ENCODE results near the gene GBP1.
"Not testable (repeated sequence)": the region's sequence is repeated elsewhere in the genome, so short reads cannot be mapped to it uniquely, and the experiment has no call there.

Gene GBP1, protein sequence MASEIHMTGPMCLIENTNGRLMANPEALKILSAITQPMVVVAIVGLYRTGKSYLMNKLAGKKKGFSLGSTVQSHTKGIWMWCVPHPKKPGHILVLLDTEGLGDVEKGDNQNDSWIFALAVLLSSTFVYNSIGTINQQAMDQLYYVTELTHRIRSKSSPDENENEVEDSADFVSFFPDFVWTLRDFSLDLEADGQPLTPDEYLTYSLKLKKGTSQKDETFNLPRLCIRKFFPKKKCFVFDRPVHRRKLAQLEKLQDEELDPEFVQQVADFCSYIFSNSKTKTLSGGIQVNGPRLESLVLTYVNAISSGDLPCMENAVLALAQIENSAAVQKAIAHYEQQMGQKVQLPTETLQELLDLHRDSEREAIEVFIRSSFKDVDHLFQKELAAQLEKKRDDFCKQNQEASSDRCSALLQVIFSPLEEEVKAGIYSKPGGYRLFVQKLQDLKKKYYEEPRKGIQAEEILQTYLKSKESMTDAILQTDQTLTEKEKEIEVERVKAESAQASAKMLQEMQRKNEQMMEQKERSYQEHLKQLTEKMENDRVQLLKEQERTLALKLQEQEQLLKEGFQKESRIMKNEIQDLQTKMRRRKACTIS
- 86.0 to 138 reads per million in 2 donors for total RNA-seq

DNA sequence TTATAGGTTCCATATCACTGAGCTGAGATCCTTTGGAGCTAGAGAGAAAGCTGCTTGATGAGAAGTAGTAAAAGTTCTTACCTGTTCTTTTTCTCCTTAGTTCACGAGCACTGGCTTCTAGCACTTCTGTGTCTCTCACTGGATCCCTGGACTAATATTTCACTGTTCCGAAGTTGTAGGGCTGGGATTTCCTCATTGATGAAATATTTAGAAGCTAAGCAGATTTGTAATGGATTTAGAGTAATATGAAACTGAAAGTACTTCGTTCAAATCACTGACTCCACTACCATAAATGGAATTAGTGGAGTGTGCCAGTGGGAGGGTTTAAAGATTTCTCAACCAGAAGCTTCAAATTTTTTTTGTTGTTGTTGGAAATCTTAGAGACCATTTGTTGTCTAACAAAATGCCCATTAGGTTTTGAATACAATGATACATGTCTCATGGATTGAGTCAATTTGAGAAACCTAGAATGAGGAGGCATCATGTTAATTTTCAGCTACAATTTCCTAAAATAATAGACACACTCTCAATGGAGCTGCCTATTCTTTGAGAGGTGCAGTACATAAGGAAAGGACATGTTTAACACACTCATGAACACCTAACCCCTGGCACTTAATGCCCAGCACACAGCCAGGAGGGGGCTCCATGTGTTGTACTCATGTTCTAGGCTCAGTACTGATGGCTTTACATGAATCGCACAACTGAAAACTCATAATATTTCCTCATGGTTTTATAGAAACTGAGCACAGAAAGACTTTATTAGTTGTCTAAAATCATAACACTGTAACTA, at the start of gene GBP1:
Gene GBP1 (minus strand): TSS at position 130 of the 790 bp plus-strand sequence. CDS start 1,974 bp downstream, outside the sequence.
- no peak for DNase-seq

DNA sequence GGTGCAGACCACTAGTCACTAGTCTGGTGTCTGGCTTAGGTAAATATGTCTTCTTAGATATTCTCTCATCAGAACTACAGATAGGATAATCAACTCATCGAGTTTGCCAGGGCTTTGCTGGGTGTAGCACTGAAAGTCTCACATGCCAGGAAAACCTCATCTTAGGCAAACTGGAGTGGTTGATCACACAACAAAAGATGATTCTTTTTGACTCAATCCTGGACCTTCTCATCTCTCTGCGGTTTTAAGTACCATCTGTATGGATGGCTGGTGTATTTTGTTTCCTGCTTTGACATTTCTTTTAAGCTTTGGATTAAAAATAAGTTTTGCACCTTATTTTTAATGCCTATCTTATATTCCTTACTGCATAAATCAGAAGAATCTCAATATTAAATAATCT, 49.7 kb upstream of the GBP1 start:
- DNase-seq = no peak

- DNase-seq = no peak
Measured at GRCh38 chr1:89112871-89113613, 48.0 kb upstream of the GBP1 start.

- no peak for DNase-seq
Measured at GRCh38 chr1:89104687-89105086, 39.7 kb upstream of the GBP1 start.

- DNase-seq = no peak
Measured at GRCh38 chr1:89104147-89104546, 39.1 kb upstream of the GBP1 start.

DNA sequence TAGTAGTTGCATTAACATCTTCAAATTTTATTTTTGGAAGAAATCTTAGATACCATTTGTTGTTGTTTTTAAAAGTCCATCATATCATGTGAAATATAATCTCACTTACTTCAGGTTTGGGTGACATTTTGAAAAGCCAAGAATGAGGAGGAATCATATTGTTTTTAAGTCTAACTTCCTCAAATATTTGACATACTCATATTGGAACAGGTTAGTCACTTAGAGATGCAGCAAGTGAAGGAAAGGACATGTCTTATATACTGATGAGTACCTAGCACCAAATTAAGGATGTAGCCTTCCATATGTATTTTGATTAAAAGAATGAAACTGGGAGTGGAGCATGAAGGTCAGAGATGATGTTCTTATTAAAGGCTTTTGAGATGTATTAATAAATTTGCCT, 37.0 kb upstream of the GBP1 start:
- DNase-seq = no peak

DNA sequence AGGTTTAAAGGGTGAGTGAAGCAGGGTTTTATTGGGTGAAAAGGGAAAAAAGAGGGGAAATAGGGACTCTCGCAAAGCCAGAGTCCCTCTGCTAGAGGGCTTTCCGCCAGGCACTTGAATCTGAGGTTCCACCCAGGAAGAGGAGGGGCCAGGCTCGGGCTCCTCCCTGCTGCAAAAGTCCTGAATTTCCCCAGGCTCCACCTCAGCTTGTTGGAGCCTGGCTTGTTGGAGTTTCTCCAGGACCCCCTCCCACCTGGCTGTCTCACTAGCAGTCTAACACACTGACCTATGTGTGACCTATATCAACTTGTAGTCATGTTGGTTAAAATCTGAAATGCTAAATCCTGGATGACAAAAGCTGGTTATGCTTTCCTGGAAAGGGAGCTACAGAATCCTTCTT, 35.4 kb upstream of the GBP1 start:
- no peak for DNase-seq

- DNase-seq = no peak
Measured at GRCh38 chr1:89098857-89099256, 33.8 kb upstream of the GBP1 start.

- no peak for DNase-seq
Measured at GRCh38 chr1:89095737-89096136, 30.7 kb upstream of the GBP1 start.

- DNase-seq = no peak
Measured at GRCh38 chr1:89089962-89090361, 25.0 kb upstream of the GBP1 start.

DNA sequence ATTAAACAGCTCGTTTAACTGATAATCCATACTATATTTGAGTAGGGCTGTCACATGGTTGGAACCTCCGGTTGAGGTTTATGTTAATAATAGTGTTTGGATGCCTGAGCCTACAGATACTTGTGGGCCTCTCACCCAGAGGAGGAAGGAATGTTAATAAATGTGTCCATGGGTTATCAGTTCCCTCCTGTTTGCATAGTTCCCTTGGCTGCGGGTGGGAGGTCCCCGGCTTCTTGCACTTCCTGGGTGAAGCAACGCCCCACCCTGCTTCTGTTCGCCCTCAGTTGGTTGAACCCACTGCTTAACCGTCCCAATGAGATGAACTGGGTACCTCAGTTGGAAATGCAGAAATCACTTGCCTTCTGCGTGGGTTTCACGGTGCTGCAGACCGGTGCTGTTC, 23.6 kb upstream of the GBP1 start:
- DNase-seq = no peak

GRCh38 chr1:89087241-89087640, 22.2 kb upstream of the GBP1 start:
- no peak for DNase-seq

DNA sequence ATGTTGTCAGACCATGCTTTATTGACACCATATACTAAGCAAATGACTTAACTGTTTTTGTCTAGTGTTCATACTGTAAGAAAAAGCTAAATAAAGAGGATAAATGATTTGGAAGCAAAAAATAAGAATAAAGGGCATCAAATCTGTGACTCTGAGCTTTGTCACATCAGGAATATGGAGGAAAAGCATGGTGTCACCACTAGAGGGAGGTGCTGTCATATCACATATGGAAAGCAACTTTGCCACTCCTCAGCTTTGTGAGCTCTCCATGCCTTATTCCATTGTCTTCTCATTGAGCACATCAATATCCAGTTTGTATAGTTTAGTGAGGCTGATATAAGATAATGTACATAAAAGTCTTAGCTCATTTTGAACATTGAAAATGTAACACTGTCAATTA, 20.8 kb upstream of the GBP1 start:
- no peak for DNase-seq

- DNase-seq = no peak
Measured at GRCh38 chr1:89081005-89081404, 16.0 kb upstream of the GBP1 start.

DNA sequence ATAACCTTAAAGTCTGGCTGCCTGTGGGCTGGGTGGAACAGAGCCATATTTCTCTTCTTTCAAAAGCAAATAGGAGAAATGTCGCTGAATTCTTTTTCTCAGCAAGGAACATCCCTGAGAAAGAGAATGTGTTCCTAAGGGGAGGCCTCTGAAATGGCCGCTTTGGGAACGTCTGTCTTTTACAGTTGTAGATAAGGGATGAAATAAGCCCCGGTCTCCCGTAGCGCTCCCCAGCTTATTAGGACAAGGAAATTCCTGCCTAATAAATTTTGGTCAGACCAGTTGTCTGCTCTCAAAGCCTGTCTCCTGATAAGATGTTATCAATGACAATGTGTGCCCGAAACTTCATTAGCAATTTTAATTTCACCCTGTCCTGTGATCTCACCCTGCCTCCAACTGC, 15.1 kb upstream of the GBP1 start:
- not testable (repeated sequence) for DNase-seq

- not testable (repeated sequence) for DNase-seq
Measured at GRCh38 chr1:89072466-89073065, 7.6 kb upstream of the GBP1 start.

- no peak for DNase-seq
Measured at GRCh38 chr1:89070509-89070908, 5.5 kb upstream of the GBP1 start.

DNA sequence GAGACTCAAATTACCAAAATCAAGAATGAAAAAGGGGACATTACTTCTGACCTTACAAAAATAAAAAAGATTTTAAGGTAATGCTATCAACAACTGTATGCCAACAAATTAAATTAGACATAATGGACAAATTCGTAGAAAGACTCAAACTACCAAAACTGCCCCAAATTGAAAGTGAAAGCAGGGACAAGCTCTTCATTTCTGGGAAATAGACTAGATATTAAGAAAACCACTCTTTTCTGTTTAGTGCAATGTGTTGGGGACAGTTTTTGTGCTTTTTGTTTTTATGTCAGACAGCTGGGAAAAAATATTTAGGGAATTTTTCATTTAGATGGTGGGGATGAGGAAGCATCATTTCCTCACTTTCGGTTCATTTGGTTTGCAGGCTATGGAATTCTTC, 4.9 kb upstream of the GBP1 start:
- DNase-seq = no peak

GRCh38 chr1:89068291-89068690, 3.3 kb upstream of the GBP1 start:
- no peak for DNase-seq

DNA sequence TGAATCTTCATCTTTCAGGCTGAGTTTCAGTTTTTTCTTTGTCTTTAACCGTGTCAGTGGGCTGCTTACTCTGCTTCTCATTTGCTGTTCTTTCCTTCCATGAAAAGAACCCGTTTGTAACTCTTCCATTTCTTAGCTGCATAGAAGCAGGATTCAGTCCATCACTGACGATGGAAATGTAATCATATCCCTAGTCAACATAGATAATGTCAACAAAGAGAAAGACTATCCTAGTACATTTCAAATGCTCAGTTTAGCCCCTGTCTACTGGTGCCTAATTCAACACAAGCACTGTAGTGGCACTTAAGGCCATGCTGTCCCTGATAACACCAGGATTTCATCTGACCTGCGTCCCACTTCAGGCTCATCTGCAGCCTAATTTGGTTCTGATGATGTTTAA, 376 bp downstream of the GBP1 start:
- DNase-seq = no peak

DNA sequence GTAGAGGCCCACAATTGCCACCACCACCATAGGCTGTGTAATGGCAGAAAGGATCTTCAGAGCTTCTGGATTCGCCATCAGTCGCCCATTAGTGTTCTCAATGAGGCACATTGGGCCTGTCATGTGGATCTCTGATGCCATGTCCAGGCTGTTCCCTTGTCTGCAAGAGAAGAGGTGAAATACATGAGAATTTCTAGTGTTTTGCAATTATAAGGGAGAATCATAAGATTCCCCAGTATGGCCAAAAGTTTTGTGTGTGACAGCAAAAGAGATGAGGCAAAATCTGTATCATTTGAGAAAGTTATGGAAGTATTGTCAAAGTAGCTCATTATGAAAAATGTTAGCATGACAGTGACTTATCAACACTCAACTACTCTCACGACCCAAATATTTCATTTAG, 1.9 kb downstream of the GBP1 start:
- DNase-seq = no peak

- DNase-seq = no peak
Measured at GRCh38 chr1:89060091-89060490, 4.9 kb downstream of the GBP1 start.

DNA sequence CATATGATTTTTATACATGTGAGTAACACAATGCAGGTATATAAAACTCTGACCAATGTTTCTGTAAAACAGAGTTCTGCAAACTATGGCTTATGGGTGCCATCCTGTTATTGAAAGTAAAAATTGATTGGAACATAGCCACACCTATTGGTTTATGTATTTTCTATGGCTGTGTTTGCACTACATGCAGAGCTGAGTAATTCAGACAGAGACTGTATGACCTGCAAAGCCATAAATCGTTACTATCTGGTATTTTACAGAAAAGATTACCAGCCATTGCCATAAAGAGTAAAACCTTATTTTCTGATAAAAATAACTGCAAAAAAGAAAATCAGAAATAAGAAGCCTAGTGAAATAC, 13.1 kb downstream of the GBP1 start:
- no peak for DNase-seq

All from activated gamma-delta T cell (primary cell).